Panc1 (cell line): ENCODE measurements around the gene FGGY. TPM values are rescaled to one million over a fixed set of nuclear protein-coding genes. Genes with fewer than 3 reads are reported as not detected.

Experiments used
- ATAC-seq: fragments of 200-7000 bp; cut with Tn5 transposase; 2 replicates; pipeline ENCODE4 v1.9.1; 2020; ENCODE audit warnings: mild to moderate bottlenecking, moderate library complexity
- BruUV-seq: library from RNA; stranded (reverse); fragments of 400-500 nt; replicated peaks from 2 replicates; lab custom pipeline; 2021; lab: Mats Ljungman, UMichigan
- CTCF ChIA-PET: fragments of 300-600 bp; sonication (Branson Sonifier 250); formaldehyde crosslinking; loops from one replicate; lab custom pipeline; 2022; ENCODE audit warnings: antibody characterized with exemption; lab: Charles Lee
- POLR2A ChIA-PET: fragments of 300-600 bp; sonication (Branson Sonifier 250); formaldehyde crosslinking; loops from one replicate; lab custom pipeline; 2022; ENCODE audit warnings: antibody characterized with exemption; lab: Charles Lee
- DNase-seq: peaks from one replicate; pipeline ENCODE4 v3.0.0-alpha.2; 2010; ENCODE audit warnings: low read depth, low spot score
- H3K27ac ChIP-seq: 2 replicates; pipeline ENCODE4 v1.5.1; 2011; ENCODE audit warnings: mild to moderate bottlenecking, low read length, inconsistent platforms
- H3K27me3 ChIP-seq: fragments of 200-500 bp; sonication (Bioruptor generic); 2 replicates; pipeline ENCODE4 v1.6.0; 2014; ENCODE audit warnings: low read length, inconsistent platforms; ENCODE audit not compliant: control insufficient read depth, insufficient read depth
- H3K36me3 ChIP-seq: fragments of 200-500 bp; sonication (Bioruptor generic); 2 replicates; pipeline ENCODE4 v1.5.1; 2014; ENCODE audit warnings: inconsistent platforms, mild to moderate bottlenecking, low read length, moderate library complexity; ENCODE audit not compliant: control insufficient read depth, insufficient read depth
- H3K4me1 ChIP-seq: 2 replicates; pipeline ENCODE4 v1.5.1; 2011; ENCODE audit warnings: inconsistent platforms, mild to moderate bottlenecking, low read length, moderate library complexity; ENCODE audit not compliant: control insufficient read depth, insufficient read depth
- H3K4me3 ChIP-seq, 2 experiments: 2 replicates each; pipeline ENCODE4 v1.5.1; 2011 to 2012; ENCODE audit warnings: low read depth in 2 of 2, low read length in 2 of 2, mild to moderate bottlenecking in 2 of 2, inconsistent platforms in 1 of 2, moderate library complexity in 1 of 2
- H3K9me3 ChIP-seq: fragments of 200-500 bp; sonication (Bioruptor generic); 2 replicates; pipeline ENCODE4 v1.5.1; 2014; ENCODE audit warnings: low read depth, mild to moderate bottlenecking, inconsistent platforms, low read length, moderate library complexity; ENCODE audit not compliant: control insufficient read depth, insufficient read depth
- POLR2AphosphoS5 ChIP-seq: IDR thresholded peaks from 2 replicates; pipeline ENCODE4 v1.6.1; 2012; ENCODE audit warnings: mild to moderate bottlenecking, low read depth, low read length, moderate library complexity
- REST ChIP-seq, 2 experiments: IDR thresholded peaks; 2 replicates each; pipeline ENCODE4 v1.6.1; 2011 to 2012; ENCODE audit warnings: low read depth in 2 of 2, control low read depth in 1 of 2, low read length in 1 of 2, mild to moderate bottlenecking in 1 of 2, moderate library complexity in 1 of 2; ENCODE audit not compliant: insufficient read depth in 1 of 2
- SIN3A ChIP-seq: IDR thresholded peaks from 2 replicates; pipeline ENCODE4 v1.6.1; 2012; ENCODE audit warnings: low read depth, mild to moderate bottlenecking, low read length, moderate library complexity, borderline replicate concordance; ENCODE audit not compliant: insufficient read depth
- TCF7L2 ChIP-seq: IDR thresholded peaks from 2 replicates; pipeline ENCODE4 v1.6.1; 2011; ENCODE audit warnings: mild to moderate bottlenecking, low read depth, low read length, inconsistent platforms
- in situ Hi-C: cut with HindIII; loops from 2 replicates; pipeline ENCODE4 v1.10.0; 2016; ENCODE audit warnings: low sequenced_read_pairs, low pct_unique_long_range_greater_than_20kb
- intact Hi-C: fragments of 100-400 bp; cut with micrococcal nuclease; formaldehyde crosslinking; loops from one replicate; pipeline ENCODE4 v1.10.0; 2022; ENCODE audit not compliant: unreplicated experiment
- total RNA-seq: library from RNA; stranded (reverse); gene quantifications from one replicate; pipeline ENCODE4 v1.2.1, GENCODE V29; 2021; ENCODE audit not compliant: unreplicated experiment
- TF ChIP-seq, protein P1 (sequence below): fragments of 450-650 bp; IDR thresholded peaks from 2 replicates; pipeline ENCODE4 v1.5.1; 2017; ENCODE audit warnings: mild to moderate bottlenecking

FGGY gene
- total RNA-seq, 1 experiment from 2014 or later: 15.5 TPM

DNA sequence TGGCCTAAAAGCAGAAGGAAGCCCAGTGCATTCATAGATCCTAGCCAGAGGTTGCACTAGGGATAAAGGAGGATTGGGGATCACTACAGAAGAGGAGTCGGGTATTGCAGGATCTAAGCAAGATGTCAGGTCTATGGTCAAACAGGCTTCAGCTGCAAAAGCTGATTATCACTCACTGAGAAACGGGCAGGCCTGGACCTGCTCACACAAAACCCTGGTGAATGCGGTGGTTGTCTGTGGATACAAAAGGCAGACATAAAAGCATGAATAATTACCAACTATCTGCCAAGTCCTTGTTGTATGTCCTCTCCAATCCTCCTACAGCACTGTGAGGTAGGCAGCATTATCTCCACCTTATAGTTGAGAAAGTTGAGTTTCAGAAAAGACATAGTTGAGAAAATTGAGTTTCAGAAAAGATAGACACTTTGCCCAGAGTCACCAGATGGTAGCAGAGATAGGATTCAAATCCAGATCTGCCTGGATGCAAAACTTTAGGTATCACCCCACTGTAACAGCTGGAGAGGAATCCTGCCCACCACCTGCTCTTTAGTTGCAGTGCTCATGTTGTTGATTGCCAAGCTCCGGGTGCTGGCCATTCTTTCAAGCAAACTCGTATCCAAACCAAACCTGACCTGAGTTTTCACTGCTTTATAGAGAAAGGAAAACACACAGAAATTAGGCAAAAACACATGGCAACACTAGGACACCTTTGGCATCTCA, 468.3 kb downstream of the FGGY start:
- in situ Hi-C loops: no loop called here
- DNase-seq (no peak), ATAC-seq (no peak)
- Histone ChIP-seq H3K9me3 (no peaks in the 10 kb centered on the region), H3K27ac (no peak overlapping the region), H3K36me3 (no peaks in the 10 kb centered on the region), H3K4me1 (no peaks in the 10 kb centered on the region), H3K4me3 (no peak overlapping the region), H3K27me3 (no peaks in the 10 kb centered on the region)
- TF ChIP-seq TCF7L2 (no peak), REST (IDR thresholded peaks at IDR 0.05; ENCODE audit: insufficient read depth in 1 of 2, low read depth in 2 of 2, low read length in 1 of 2) (no peak), SIN3A (no peak), POLR2AphosphoS5 (no peak)
- intact Hi-C loops: no loop called here
- ChIA-PET POLR2A (no interaction called here), CTCF (interaction anchor here (0.7 kb wide), 1 partner anchor 182 kb away, joined by 3 read pairs; no protein-coding TSS in a partner anchor)
- BruUV-seq: no TSS peak

DNA sequence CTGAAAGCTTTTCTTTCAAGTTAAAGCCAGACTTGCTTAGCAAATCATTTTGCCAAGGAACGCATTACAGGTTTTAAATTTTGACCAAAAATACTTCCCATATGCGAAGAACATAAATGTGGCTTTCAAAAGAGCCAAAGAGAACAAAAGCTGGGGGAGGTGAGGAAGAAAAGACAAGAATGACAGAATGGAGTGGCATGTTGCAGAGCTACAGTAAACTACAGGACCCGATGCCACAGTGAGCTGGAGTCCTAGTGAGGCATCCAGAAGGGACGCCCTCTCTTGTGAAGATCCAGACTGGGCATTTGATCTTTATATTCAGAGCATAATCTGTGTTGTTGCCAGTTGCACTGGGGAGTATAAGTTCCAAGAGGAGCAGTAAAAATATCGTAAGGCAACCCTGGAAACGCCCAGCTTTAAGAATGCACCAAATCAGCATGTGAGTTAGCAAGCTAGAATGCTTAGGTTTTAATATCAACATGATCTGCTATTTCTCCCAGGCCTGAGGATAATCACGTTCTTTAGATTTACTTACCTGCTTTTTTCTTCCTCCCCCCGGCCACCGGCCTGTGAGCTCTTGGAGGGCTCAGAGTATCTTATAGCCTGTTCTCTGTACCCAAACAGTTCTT, 469.4 kb downstream of the FGGY start:
- H3K27ac ChIP-seq: no peak overlapping the region
- in situ Hi-C loops (no loop called here), intact Hi-C loops (no loop called here)
- no peaks in the 10 kb centered on the region for H3K36me3 ChIP-seq
- no peaks in the 10 kb centered on the region for H3K4me1 ChIP-seq
- TF ChIP-seq TCF7L2 (no peak), SIN3A (no peak), POLR2AphosphoS5 (no peak), REST (IDR thresholded peaks at IDR 0.05; ENCODE audit: insufficient read depth in 1 of 2, low read depth in 2 of 2, low read length in 1 of 2) (no peak)
- TF ChIP-seq, protein P1, sequence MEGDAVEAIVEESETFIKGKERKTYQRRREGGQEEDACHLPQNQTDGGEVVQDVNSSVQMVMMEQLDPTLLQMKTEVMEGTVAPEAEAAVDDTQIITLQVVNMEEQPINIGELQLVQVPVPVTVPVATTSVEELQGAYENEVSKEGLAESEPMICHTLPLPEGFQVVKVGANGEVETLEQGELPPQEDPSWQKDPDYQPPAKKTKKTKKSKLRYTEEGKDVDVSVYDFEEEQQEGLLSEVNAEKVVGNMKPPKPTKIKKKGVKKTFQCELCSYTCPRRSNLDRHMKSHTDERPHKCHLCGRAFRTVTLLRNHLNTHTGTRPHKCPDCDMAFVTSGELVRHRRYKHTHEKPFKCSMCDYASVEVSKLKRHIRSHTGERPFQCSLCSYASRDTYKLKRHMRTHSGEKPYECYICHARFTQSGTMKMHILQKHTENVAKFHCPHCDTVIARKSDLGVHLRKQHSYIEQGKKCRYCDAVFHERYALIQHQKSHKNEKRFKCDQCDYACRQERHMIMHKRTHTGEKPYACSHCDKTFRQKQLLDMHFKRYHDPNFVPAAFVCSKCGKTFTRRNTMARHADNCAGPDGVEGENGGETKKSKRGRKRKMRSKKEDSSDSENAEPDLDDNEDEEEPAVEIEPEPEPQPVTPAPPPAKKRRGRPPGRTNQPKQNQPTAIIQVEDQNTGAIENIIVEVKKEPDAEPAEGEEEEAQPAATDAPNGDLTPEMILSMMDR: no peak
- ATAC-seq (no peak), DNase-seq (no peak)
- no peak overlapping the region for H3K4me3 ChIP-seq
- no peaks in the 10 kb centered on the region for H3K9me3 ChIP-seq
- no peaks in the 10 kb centered on the region for H3K27me3 ChIP-seq
- CTCF ChIA-PET: no interaction called here
- BruUV-seq: no TSS peak
- POLR2A ChIA-PET: no interaction called here
